ENCODE data around the gene TMPRSS3.

Gene TMPRSS3

GRCh38 chr21:42324896-42325295, 71.0 kb downstream of the TMPRSS3 start:
- H3K4me3 ChIP-seq (ENCODE audit: low read depth, low read length), result no peak overlapping the region
- DNase-seq (ENCODE audit: low read depth), result no peak
- no peak for TF ChIP-seq CTCF (conservative IDR thresholded peaks at IDR 0.05; ENCODE audit: low read depth, low read length)
